PC-9 (cell line): Measurements from ENCODE around the gene TOM1L2. TPM values are rescaled to one million over a fixed set of nuclear protein-coding genes. Genes with fewer than 3 reads are reported as not detected.

Experiments used
- BruUV-seq: library from RNA; stranded (reverse); fragments of 400-500 nt; replicated peaks from 2 replicates; lab custom pipeline; 2021; lab: Mats Ljungman, UMichigan
- CTCF ChIA-PET: fragments of 300-600 bp; sonication (Branson Sonifier 250); formaldehyde crosslinking; loops from one replicate; lab custom pipeline; 2022; ENCODE audit warnings: antibody characterized with exemption; lab: Charles Lee
- POLR2A ChIA-PET: fragments of 300-600 bp; sonication (Branson Sonifier 250); formaldehyde crosslinking; loops from one replicate; lab custom pipeline; 2022; ENCODE audit warnings: antibody characterized with exemption; ENCODE audit not compliant: unreplicated experiment; lab: Charles Lee
- DNase-seq, 2 experiments: peaks; one replicate each; pipeline versions ENCODE4 v3.0.0 to v3.0.0-alpha.2; 2015 to 2022; ENCODE audit warnings: mixed read lengths in 1 of 2
- H2AFZ ChIP-seq: fragments of 200-600 bp; sonication (generic); 2 replicates; pipeline ENCODE4 v1.8.1; 2017; ENCODE audit warnings: antibody characterized with exemption
- H3F3A ChIP-seq: fragments of 200-600 bp; sonication (generic); 2 replicates; pipeline ENCODE4 v1.8.1; 2017; ENCODE audit warnings: antibody characterized with exemption, mild to moderate bottlenecking, low read depth; ENCODE audit not compliant: insufficient read depth
- H3K27ac ChIP-seq: fragments of 200-600 bp; sonication (generic); 2 replicates; pipeline ENCODE4 v1.6.1; 2016; ENCODE audit warnings: mixed run types
- H3K27me3 ChIP-seq: fragments of 200-600 bp; sonication (generic); 2 replicates; pipeline ENCODE4 v1.6.1; 2016; ENCODE audit warnings: low read depth, mixed run types; ENCODE audit not compliant: insufficient read depth
- H3K36me3 ChIP-seq: fragments of 200-600 bp; sonication (generic); 2 replicates; pipeline ENCODE4 v1.6.1; 2016; ENCODE audit warnings: low read depth, mixed run types
- H3K4me1 ChIP-seq: fragments of 200-600 bp; sonication (generic); replicated peaks from 2 replicates; pipeline ENCODE4 v1.6.1; 2016; ENCODE audit warnings: mixed run types; ENCODE audit not compliant: insufficient read depth
- H3K4me2 ChIP-seq: fragments of 200-600 bp; sonication (generic); 2 replicates; pipeline ENCODE4 v1.6.1; 2017; ENCODE audit warnings: mixed run types
- H3K4me3 ChIP-seq: fragments of 200-600 bp; sonication (generic); 2 replicates; pipeline ENCODE4 v1.6.1; 2016; ENCODE audit warnings: mixed run types
- H3K79me2 ChIP-seq: fragments of 200-600 bp; sonication (generic); 2 replicates; pipeline ENCODE4 v1.6.1; 2017; ENCODE audit warnings: low read depth, mixed run types
- H3K9me2 ChIP-seq: fragments of 200-600 bp; sonication (generic); 2 replicates; pipeline ENCODE4 v1.8.1; 2017; ENCODE audit warnings: mild to moderate bottlenecking; ENCODE audit not compliant: insufficient read depth
- H3K9me3 ChIP-seq: fragments of 200-600 bp; sonication (generic); 2 replicates; pipeline ENCODE4 v1.8.1; 2016; ENCODE audit warnings: low read depth; ENCODE audit not compliant: insufficient read depth
- H4K20me1 ChIP-seq: fragments of 200-600 bp; sonication (generic); 2 replicates; pipeline ENCODE4 v1.8.1; 2017; ENCODE audit not compliant: insufficient read depth
- CTCF ChIP-seq: fragments of 200-600 bp; sonication (generic); conservative IDR thresholded peaks from 2 replicates; pipeline ENCODE4 v1.6.1; 2017; ENCODE audit warnings: mixed run types, antibody characterized with exemption, mild to moderate bottlenecking, moderate library complexity
- EZH2 ChIP-seq: fragments of 200-600 bp; sonication (generic); IDR thresholded peaks from 2 replicates; pipeline ENCODE4 v1.8.0; 2017; ENCODE audit warnings: antibody characterized with exemption, low read depth
- intact Hi-C: fragments of 100-400 bp; cut with micrococcal nuclease; formaldehyde crosslinking; loops from one replicate; pipeline ENCODE4 v1.10.0; 2022; ENCODE audit not compliant: unreplicated experiment
- total RNA-seq: library from RNA; stranded (reverse); gene quantifications from 2 replicates; pipeline ENCODE4 v1.2.3, GENCODE V29; 2021

Gene TOM1L2
- total RNA-seq, 1 experiment from 2014 or later, result 68.5 TPM

DNA sequence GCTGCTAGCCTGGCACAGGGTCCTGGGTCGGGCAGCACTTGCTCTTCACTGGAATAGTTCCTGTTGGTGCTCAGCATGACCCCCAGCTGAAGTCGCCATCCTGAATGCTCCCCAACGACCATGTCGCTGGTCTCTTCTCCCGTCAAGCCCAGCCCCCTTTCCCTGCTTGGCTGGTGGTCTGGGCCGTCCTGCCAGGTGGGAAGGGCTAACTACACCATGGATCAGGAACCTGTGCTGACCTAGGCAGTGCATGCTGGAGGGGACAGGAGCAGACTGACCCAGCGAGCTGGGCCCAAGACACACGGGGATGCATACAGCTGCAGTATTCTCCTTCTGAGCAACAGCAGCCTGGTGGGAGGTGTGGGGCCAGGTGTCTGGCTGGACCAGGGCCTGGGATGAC is 126.2 kb downstream of the TOM1L2 start:
- H3K9me2 ChIP-seq, result no peaks in the 10 kb centered on the region
- BruUV-seq, result no TSS peak
- no peaks in the 10 kb centered on the region for H3K27me3 ChIP-seq
- H4K20me1 ChIP-seq, result no peaks in the 10 kb centered on the region
- H2AFZ ChIP-seq, result no peak overlapping the region
- intact Hi-C loops, result no loop called here
- no peak for DNase-seq
- CTCF ChIA-PET, result no interaction called here
- peaks cover 29% of the 10 kb centered on the region for H3F3A ChIP-seq
- peaks cover 37% of the 10 kb centered on the region for H3K4me1 ChIP-seq
- H3K79me2 ChIP-seq, result no peaks in the 10 kb centered on the region
- no peak for TF ChIP-seq EZH2
- TF ChIP-seq CTCF, result no peak
- no peak overlapping the region for H3K27ac ChIP-seq
- no peak overlapping the region for H3K4me2 ChIP-seq
- no peaks in the 10 kb centered on the region for H3K36me3 ChIP-seq
- no peaks in the 10 kb centered on the region for H3K9me3 ChIP-seq
- POLR2A ChIA-PET, result no interaction called here
- H3K4me3 ChIP-seq, result no peak overlapping the region

DNA sequence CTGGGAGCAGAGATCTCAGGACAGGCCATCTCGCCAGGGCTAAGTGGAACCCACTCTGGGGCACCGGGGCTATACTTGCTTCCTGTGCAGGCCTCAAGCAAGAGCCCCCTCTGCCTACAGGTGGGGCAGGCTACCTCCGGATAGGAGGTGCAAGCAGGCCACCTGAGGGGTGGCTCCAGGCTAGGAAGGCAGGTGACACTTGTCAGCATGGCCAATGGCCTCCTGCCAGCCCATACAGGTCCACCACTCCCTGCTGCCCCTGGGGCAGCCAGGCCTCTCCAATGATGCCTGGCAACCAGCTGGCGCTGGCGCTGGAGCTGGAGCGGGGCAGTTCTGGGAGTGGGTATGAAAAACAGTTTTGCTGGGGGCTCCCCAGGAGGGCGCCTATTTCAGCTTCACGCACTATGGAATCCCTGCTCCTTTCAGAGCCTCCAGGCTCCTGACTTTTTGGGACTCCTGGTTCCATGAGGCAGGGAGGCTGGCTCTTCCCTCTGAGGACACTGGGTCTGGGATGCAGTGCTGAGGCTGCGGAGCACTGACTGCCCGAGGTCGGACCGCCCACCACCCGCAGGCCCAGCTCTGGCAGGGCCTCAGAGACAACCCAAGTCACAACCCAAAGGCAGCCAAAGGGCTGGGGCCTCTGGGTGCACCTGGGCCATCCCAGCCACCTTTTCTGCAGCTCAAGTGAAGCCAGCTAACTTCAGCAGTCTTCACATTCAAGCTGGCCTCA is 127.0 kb downstream of the TOM1L2 start:
- Histone ChIP-seq H3K27ac (no peak overlapping the region), H2AFZ (no peak overlapping the region), H4K20me1 (no peaks in the 10 kb centered on the region), H3K4me1 (peaks cover 39% of the 10 kb centered on the region), H3K9me2 (no peaks in the 10 kb centered on the region), H3K4me2 (no peak overlapping the region), H3K36me3 (no peaks in the 10 kb centered on the region), H3F3A (peaks cover 33% of the 10 kb centered on the region), H3K79me2 (no peaks in the 10 kb centered on the region), H3K27me3 (no peaks in the 10 kb centered on the region), H3K9me3 (no peaks in the 10 kb centered on the region), H3K4me3 (no peak overlapping the region)
- no peak for DNase-seq
- intact Hi-C loops, result no loop called here
- ChIA-PET CTCF (no interaction called here), POLR2A (no interaction called here)
- no TSS peak for BruUV-seq
- no peak for TF ChIP-seq EZH2
- no peak for TF ChIP-seq CTCF

- H2AFZ ChIP-seq, result no peak overlapping the region
- intact Hi-C loops, result no loop called here
- no peaks in the 10 kb centered on the region for H3K36me3 ChIP-seq
- no peaks in the 10 kb centered on the region for H3K27me3 ChIP-seq
- H3K4me1 ChIP-seq, result peaks cover 36% of the 10 kb centered on the region
- no peak overlapping the region for H3K4me3 ChIP-seq
- no peaks in the 10 kb centered on the region for H3K9me3 ChIP-seq
- no peak for DNase-seq
- H3F3A ChIP-seq, result peaks cover 37% of the 10 kb centered on the region
- no peak for TF ChIP-seq CTCF
- no peak for TF ChIP-seq EZH2
- no peaks in the 10 kb centered on the region for H3K79me2 ChIP-seq
- H3K4me2 ChIP-seq, result no peak overlapping the region
- ChIA-PET CTCF (no interaction called here), POLR2A (no interaction called here)
- no peaks in the 10 kb centered on the region for H3K9me2 ChIP-seq
- H4K20me1 ChIP-seq, result no peaks in the 10 kb centered on the region
- no TSS peak for BruUV-seq
- no peak overlapping the region for H3K27ac ChIP-seq
Measured at GRCh38 chr17:17844500-17844899, 127.7 kb downstream of the TOM1L2 start.
